GM23338 (cell line): ENCODE measurements around the gene AMELY.

Experiments used
- CREB1 ChIP-seq: fragments of 250-450 bp; sonication (Bioruptor Pico); IDR thresholded peaks from 2 replicates; pipeline ENCODE4 v1.5.0; 2020; ENCODE audit warnings: low read depth, mild to moderate bottlenecking, moderate library complexity
- EZH2 ChIP-seq: fragments of 200-600 bp; sonication (generic); IDR thresholded peaks from one replicate; pipeline ENCODE4 v1.8.0; 2017; ENCODE audit warnings: antibody characterized with exemption, mild to moderate bottlenecking, low read depth; ENCODE audit not compliant: unreplicated experiment
- EZH2phosphoT487 ChIP-seq: fragments of 200-600 bp; sonication (generic); IDR thresholded peaks from one replicate; pipeline ENCODE4 v1.8.1; 2018; ENCODE audit warnings: antibody characterized with exemption; ENCODE audit not compliant: unreplicated experiment
- JUNB ChIP-seq: IDR thresholded peaks from one replicate; pipeline ENCODE4 v1.6.1; 2016; ENCODE audit warnings: antibody characterized with exemption; ENCODE audit not compliant: unreplicated experiment
- NANOG ChIP-seq: IDR thresholded peaks from 2 replicates; pipeline ENCODE4 v1.6.1; 2016; ENCODE audit warnings: antibody characterized with exemption, borderline replicate concordance
- POLR2AphosphoS5 ChIP-seq: IDR thresholded peaks from 2 replicates; pipeline ENCODE4 v1.6.1; 2016; ENCODE audit warnings: antibody characterized with exemption, low read depth
- TF ChIP-seq, protein P1 (sequence below), 2 experiments: fragments of 200-600 bp in 1 of 2; sonication (generic) in 1 of 2; conservative IDR thresholded peaks; 2 replicates each; pipeline versions ENCODE4 v1.5.1 to v1.6.1; 2016 to 2017; ENCODE audit warnings: antibody characterized with exemption in 2 of 2, low read depth in 2 of 2, mild to moderate bottlenecking in 2 of 2, moderate library complexity in 1 of 2
- TF ChIP-seq, protein P2 (sequence below): IDR thresholded peaks from one replicate; pipeline ENCODE4 v1.6.1; 2018; ENCODE audit warnings: antibody characterized with exemption; ENCODE audit not compliant: unreplicated experiment
- TF ChIP-seq, protein P3 (sequence below): IDR thresholded peaks from 2 replicates; pipeline ENCODE4 v1.6.1; 2016; ENCODE audit warnings: antibody characterized with exemption

DNA sequence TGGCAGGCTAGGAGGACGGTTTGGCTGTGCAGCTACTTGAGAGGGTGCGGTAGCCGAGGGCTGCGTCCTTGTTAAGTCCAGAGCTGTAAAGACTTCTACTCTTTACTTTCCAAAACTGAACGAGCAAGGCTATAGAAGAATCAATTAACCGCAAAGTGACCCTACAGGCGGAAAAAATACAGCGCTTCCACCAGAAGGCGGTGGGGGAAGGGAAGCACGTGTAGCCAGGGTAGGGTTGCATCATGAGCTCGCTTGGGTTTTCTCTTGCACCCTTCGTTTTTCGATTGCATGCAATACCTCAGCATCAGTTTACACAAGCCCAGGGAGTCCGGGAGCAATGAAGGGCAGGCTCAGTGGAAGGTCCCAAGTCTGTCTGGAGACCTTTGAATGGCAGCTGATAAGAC, 2.4 kb downstream of the AMELY start:
- TF ChIP-seq, protein P1, sequence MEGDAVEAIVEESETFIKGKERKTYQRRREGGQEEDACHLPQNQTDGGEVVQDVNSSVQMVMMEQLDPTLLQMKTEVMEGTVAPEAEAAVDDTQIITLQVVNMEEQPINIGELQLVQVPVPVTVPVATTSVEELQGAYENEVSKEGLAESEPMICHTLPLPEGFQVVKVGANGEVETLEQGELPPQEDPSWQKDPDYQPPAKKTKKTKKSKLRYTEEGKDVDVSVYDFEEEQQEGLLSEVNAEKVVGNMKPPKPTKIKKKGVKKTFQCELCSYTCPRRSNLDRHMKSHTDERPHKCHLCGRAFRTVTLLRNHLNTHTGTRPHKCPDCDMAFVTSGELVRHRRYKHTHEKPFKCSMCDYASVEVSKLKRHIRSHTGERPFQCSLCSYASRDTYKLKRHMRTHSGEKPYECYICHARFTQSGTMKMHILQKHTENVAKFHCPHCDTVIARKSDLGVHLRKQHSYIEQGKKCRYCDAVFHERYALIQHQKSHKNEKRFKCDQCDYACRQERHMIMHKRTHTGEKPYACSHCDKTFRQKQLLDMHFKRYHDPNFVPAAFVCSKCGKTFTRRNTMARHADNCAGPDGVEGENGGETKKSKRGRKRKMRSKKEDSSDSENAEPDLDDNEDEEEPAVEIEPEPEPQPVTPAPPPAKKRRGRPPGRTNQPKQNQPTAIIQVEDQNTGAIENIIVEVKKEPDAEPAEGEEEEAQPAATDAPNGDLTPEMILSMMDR (conservative IDR thresholded peaks at IDR 0.05; ENCODE audit: low read depth in 2 of 2) = no peak
- no peak for TF ChIP-seq POLR2AphosphoS5
- TF ChIP-seq, protein P2, sequence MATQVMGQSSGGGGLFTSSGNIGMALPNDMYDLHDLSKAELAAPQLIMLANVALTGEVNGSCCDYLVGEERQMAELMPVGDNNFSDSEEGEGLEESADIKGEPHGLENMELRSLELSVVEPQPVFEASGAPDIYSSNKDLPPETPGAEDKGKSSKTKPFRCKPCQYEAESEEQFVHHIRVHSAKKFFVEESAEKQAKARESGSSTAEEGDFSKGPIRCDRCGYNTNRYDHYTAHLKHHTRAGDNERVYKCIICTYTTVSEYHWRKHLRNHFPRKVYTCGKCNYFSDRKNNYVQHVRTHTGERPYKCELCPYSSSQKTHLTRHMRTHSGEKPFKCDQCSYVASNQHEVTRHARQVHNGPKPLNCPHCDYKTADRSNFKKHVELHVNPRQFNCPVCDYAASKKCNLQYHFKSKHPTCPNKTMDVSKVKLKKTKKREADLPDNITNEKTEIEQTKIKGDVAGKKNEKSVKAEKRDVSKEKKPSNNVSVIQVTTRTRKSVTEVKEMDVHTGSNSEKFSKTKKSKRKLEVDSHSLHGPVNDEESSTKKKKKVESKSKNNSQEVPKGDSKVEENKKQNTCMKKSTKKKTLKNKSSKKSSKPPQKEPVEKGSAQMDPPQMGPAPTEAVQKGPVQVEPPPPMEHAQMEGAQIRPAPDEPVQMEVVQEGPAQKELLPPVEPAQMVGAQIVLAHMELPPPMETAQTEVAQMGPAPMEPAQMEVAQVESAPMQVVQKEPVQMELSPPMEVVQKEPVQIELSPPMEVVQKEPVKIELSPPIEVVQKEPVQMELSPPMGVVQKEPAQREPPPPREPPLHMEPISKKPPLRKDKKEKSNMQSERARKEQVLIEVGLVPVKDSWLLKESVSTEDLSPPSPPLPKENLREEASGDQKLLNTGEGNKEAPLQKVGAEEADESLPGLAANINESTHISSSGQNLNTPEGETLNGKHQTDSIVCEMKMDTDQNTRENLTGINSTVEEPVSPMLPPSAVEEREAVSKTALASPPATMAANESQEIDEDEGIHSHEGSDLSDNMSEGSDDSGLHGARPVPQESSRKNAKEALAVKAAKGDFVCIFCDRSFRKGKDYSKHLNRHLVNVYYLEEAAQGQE = no peak
- no peak for TF ChIP-seq CREB1 (CRISPR knock-in tag)
- TF ChIP-seq EZH2phosphoT487 = no peak
- TF ChIP-seq EZH2 = no peak
- TF ChIP-seq, protein P3, sequence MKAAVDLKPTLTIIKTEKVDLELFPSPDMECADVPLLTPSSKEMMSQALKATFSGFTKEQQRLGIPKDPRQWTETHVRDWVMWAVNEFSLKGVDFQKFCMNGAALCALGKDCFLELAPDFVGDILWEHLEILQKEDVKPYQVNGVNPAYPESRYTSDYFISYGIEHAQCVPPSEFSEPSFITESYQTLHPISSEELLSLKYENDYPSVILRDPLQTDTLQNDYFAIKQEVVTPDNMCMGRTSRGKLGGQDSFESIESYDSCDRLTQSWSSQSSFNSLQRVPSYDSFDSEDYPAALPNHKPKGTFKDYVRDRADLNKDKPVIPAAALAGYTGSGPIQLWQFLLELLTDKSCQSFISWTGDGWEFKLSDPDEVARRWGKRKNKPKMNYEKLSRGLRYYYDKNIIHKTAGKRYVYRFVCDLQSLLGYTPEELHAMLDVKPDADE = no peak
- no peak for TF ChIP-seq JUNB
- no peak for TF ChIP-seq NANOG
